HepG2 (cell line): ENCODE results near the gene KANSL3. TPM values are rescaled to one million over a fixed set of nuclear protein-coding genes. Genes with fewer than 3 reads are reported as not detected.

ENCODE experiments used
- ATAC-seq: fragments of 200-7000 bp; cut with Tn5 transposase; 3 replicates; pipeline ENCODE4 v1.9.1; 2020; ENCODE audit warnings: mild to moderate bottlenecking, moderate library complexity
- BruUV-seq: library from RNA; stranded (reverse); fragments of 400-500 nt; replicated peaks from 2 replicates; lab custom pipeline; 2021; lab: Mats Ljungman, UMichigan
- CTCF ChIA-PET: fragments of 300-600 bp; formaldehyde crosslinking; extraction: SDS; loops from one replicate; lab custom pipeline; 2021; ENCODE audit warnings: low total read pairs, inconsistent platforms, low intra/inter-chr PET ratio; lab: Yijun Ruan, JAX
- POLR2A ChIA-PET: fragments of 350-600 bp; sonication (Branson Sonifier 250); formaldehyde crosslinking; loops from one replicate; lab custom pipeline; 2020; ENCODE audit warnings: antibody characterized with exemption, inconsistent platforms; lab: Yijun Ruan, JAX
- DNase-seq: peaks from one replicate; pipeline ENCODE4 v3.0.0-alpha.2; 2015; ENCODE audit warnings: low spot score
- FAIRE-seq: peaks from 3 replicates; lab custom pipeline; 2011; peaks lifted over from hg19 to GRCh38; lab: Jason Lieb, UNC
- H2AFZ ChIP-seq: one replicate; pipeline ENCODE4 v1.6.1; 2011; ENCODE audit warnings: low read length, inconsistent platforms
- H3K27ac ChIP-seq: fragments of 300-600 bp; 3 replicates; pipeline ENCODE4 v1.8.0; 2011; ENCODE audit warnings: mixed run types, mild to moderate bottlenecking, mixed read lengths, low read length, inconsistent platforms; ENCODE audit not compliant: insufficient read depth; ENCODE audit errors: extremely low read length
- H3K27me3 ChIP-seq, 2 experiments: fragments of 200-600 bp in 1 of 2; 2 replicates in 1 of 2; 3 replicates in 1 of 2; pipeline versions ENCODE4 v1.6.0 to v1.8.0; 2011; ENCODE audit warnings: low read length in 2 of 2, mild to moderate bottlenecking in 2 of 2, moderate library complexity in 2 of 2, inconsistent platforms in 1 of 2; ENCODE audit not compliant: insufficient read depth in 2 of 2, control insufficient read depth in 1 of 2
- H3K36me3 ChIP-seq, 2 experiments: fragments of 200-600 bp in 1 of 2; replicated peaks in 1 of 2; 2 replicates in 1 of 2; 3 replicates in 1 of 2; pipeline versions ENCODE4 v1.5.1 to v1.8.0; 2011; ENCODE audit warnings: low read length in 2 of 2, inconsistent platforms in 1 of 2; ENCODE audit not compliant: insufficient read depth in 2 of 2, control insufficient read depth in 1 of 2
- H3K4me1 ChIP-seq: 2 replicates; pipeline ENCODE4 v1.5.1; 2012; ENCODE audit warnings: low read length, inconsistent platforms; ENCODE audit not compliant: insufficient read depth
- H3K4me2 ChIP-seq: 2 replicates; pipeline ENCODE4 v1.6.0; 2011; ENCODE audit warnings: low read depth, low read length, inconsistent platforms
- H3K4me3 ChIP-seq, 3 experiments: fragments of 200-600 bp in 1 of 3; sonication (generic), shearing (Covaris generic) in 1 of 3; replicated peaks in 1 of 3; 2 replicates each; pipeline ENCODE4 v1.5.1; 2011 to 2016; ENCODE audit warnings: low read length in 3 of 3, inconsistent platforms in 2 of 3, low read depth in 2 of 3, mild to moderate bottlenecking in 2 of 3, control low read depth in 1 of 3, mixed read lengths in 1 of 3; ENCODE audit not compliant: insufficient read depth in 1 of 3
- H3K79me2 ChIP-seq: one replicate; pipeline ENCODE4 v1.6.1; 2011; ENCODE audit warnings: low read length, inconsistent platforms; ENCODE audit not compliant: insufficient read depth
- H3K9ac ChIP-seq: 2 replicates; pipeline ENCODE4 v1.6.0; 2011; ENCODE audit warnings: mild to moderate bottlenecking, low read depth, low read length, inconsistent platforms; ENCODE audit not compliant: insufficient read depth
- H3K9me3 ChIP-seq: 2 replicates; pipeline ENCODE4 v1.5.1; 2012; ENCODE audit warnings: mild to moderate bottlenecking, low read length
- H4K20me1 ChIP-seq: 2 replicates; pipeline ENCODE4 v1.6.0; 2011; ENCODE audit warnings: inconsistent platforms, mild to moderate bottlenecking, low read length, moderate library complexity; ENCODE audit not compliant: insufficient read depth
- HNRNPK ChIP-seq: fragments of 200-400 bp; formaldehyde crosslinking; IDR thresholded peaks from 2 replicates; pipeline ENCODE4 v1.6.1; 2018; ENCODE audit warnings: low read length, low read depth, moderate library complexity, mild to moderate bottlenecking; ENCODE audit not compliant: poor library complexity, severe bottlenecking
- PAF1 ChIP-seq: IDR thresholded peaks from 2 replicates; pipeline ENCODE4 v1.6.1; 2016; ENCODE audit warnings: missing genetic modification reagents, missing compliant biosample characterization
- ZFP82 ChIP-seq: sonication (generic); formaldehyde crosslinking; IDR thresholded peaks from 2 replicates; pipeline ENCODE4 v1.5.1; 2020; ENCODE audit warnings: mild to moderate bottlenecking, missing genetic modification reagents, borderline replicate concordance
- ZNF24 ChIP-seq: fragments of 450-650 bp; IDR thresholded peaks from 2 replicates; pipeline ENCODE4 v1.6.1; 2017; ENCODE audit warnings: antibody characterized with exemption, mild to moderate bottlenecking
- ZNF496 ChIP-seq: sonication (generic); formaldehyde crosslinking; IDR thresholded peaks from 2 replicates; pipeline ENCODE4 v1.8.1; 2023; ENCODE audit warnings: mild to moderate bottlenecking, moderate library complexity, missing genetic modification reagents; ENCODE audit not compliant: insufficient replicate concordance
- WGBS: methylation state at CpG from one replicate; pipeline ENCODE4 v1.1.6; 2017; ENCODE audit warnings: low lambda C conversion rate; 5-methylcytosine and 5-hydroxymethylcytosine counted together
- in situ Hi-C: cut with HindIII; loops from 2 replicates; pipeline ENCODE4 v1.10.0; 2017; ENCODE audit warnings: low pct_unique_long_range_greater_than_20kb; ENCODE audit not compliant: extremely low pct_ligation_motif_present
- intact Hi-C: fragments of 100-400 bp; cut with micrococcal nuclease; formaldehyde crosslinking; loops from one replicate; pipeline ENCODE4 v1.10.0; 2022; ENCODE audit not compliant: unreplicated experiment
- polyA plus RNA-seq, 8 experiments: library from polyadenylated mRNA; depleted of rRNA in 3 of 8; stranded (reverse) in 7 of 8; unstranded in 1 of 8; fragments of >200 nt; fragmentation: Illumina TruSeq in 4 of 8; extraction: Trizol in 4 of 8; gene quantifications; 2 replicates each; pipeline versions ENCODE4 v1.2.1 to v1.2.3, GENCODE V29; 2011 to 2016; ENCODE audit warnings: low read depth in 4 of 8, missing spikeins in 1 of 8, mixed read lengths in 1 of 8; ENCODE audit not compliant: insufficient read depth in 1 of 8
- total RNA-seq, 5 experiments: library from RNA; depleted of rRNA; stranded (reverse); fragments of >200 nt; fragmentation: Illumina TruSeq; extraction: Trizol; gene quantifications; 2 replicates each; pipeline ENCODE4 v1.2.3, GENCODE V29; 2016; ENCODE audit warnings: low read depth in 1 of 5

The KANSL3 gene
- total and polyA plus RNA-seq, 2 of the 13 experiments (the other 11 are each of a cell fraction or from before 2014, with no cell fraction given), result 20.8 to 37.3 TPM

- Histone ChIP-seq H2AFZ (no peak overlapping the region), H3K4me2 (no peak overlapping the region), H4K20me1 (no peaks in the 10 kb centered on the region), H3K4me1 (peaks cover 13% of the 10 kb centered on the region; the same call in 1 of the 2 replicates), H3K79me2 (no peaks in the 10 kb centered on the region), H3K27ac (no peak overlapping the region), H3K36me3 (no peaks in the 10 kb centered on the region), H3K4me3 (no peak overlapping the region), H3K27me3 (peaks cover 5 to 34% of the 10 kb centered on the region in 2 experiments; a peak in 3 of 5 replicates), H3K9ac (no peak overlapping the region)
- ChIA-PET CTCF (no interaction called here), POLR2A (interaction anchor here (1.2 kb wide), 1 partner anchor 151 kb away, joined by 3 read pairs; the partner anchor contains the start of gene CNNM3)
- DNase-seq, result no peak
- ATAC-seq, result no peak
- FAIRE-seq, result no peak
- in situ Hi-C loops (no loop called here), intact Hi-C loops (no loop called here)
- BruUV-seq, result no TSS peak
- WGBS, result 21% methylated on average over 3 of the region's 3 CpGs
- no peak for TF ChIP-seq ZFP82
- TF ChIP-seq, all 625 proteins: peak for 0
- H3K9me3 ChIP-seq, result no peaks in the 10 kb centered on the region
These were observed 26.3 kb upstream of the KANSL3 start for GRCh38 chr2:96664366-96664925.

GRCh38 chr2:96663829-96664228 lies 25.7 kb upstream of the KANSL3 start:
- in situ Hi-C loops (no loop called here), intact Hi-C loops (no loop called here)
- POLR2A ChIA-PET, result no interaction called here
- 45% methylated on average over 7 of the region's 7 CpGs for WGBS
- H2AFZ ChIP-seq, result no peak overlapping the region
- H3K79me2 ChIP-seq, result no peaks in the 10 kb centered on the region
- ATAC-seq, result no peak
- FAIRE-seq, result no peak
- H4K20me1 ChIP-seq, result no peaks in the 10 kb centered on the region
- no peak for TF ChIP-seq PAF1 (CRISPR knock-in tag)
- peak; percentile 1 for TF ChIP-seq HNRNPK
- TF ChIP-seq ZNF496 (CRISPR knock-in tag), result no peak
- TF ChIP-seq ZNF24, result no peak
- H3K27me3 ChIP-seq, result peaks cover 0 to 28% of the 10 kb centered on the region in 2 experiments; a peak in 3 of 5 replicates
- BruUV-seq, result no TSS peak
- H3K4me1 ChIP-seq, result peaks cover 13% of the 10 kb centered on the region; the same call in 1 of the 2 replicates
- H3K27ac ChIP-seq, result no peak overlapping the region
- no peak overlapping the region for H3K9ac ChIP-seq
- DNase-seq, result no peak
- no peak overlapping the region for H3K4me3 ChIP-seq
- H3K36me3 ChIP-seq, result no peaks in the 10 kb centered on the region
- CTCF ChIA-PET, result no interaction called here
- no peaks in the 10 kb centered on the region for H3K9me3 ChIP-seq
- no peak overlapping the region for H3K4me2 ChIP-seq
